H9 (cell line): ENCODE measurements around the gene EXOC2. TPM values are rescaled to one million over a fixed set of nuclear protein-coding genes. Genes with fewer than 3 reads are reported as not detected.

Experiments used
- DNase-seq: peaks from one replicate; pipeline ENCODE4 v3.0.0-alpha.2; 2017
- H2AFZ ChIP-seq: one replicate; pipeline ENCODE4 v1.6.1; 2013; ENCODE audit warnings: mild to moderate bottlenecking, low read length, control low read depth, moderate library complexity
- H2AK5ac ChIP-seq: 2 replicates; pipeline ENCODE4 v1.6.1; 2013; ENCODE audit warnings: low read length, control low read depth, mixed read lengths; ENCODE audit not compliant: insufficient read length
- H2BK120ac ChIP-seq: one replicate; pipeline ENCODE4 v1.6.1; 2013; ENCODE audit warnings: low read depth, mild to moderate bottlenecking, low read length, control low read depth, inconsistent platforms; ENCODE audit not compliant: poor library complexity, severe bottlenecking
- H2BK12ac ChIP-seq: 2 replicates; pipeline ENCODE4 v1.6.1; 2013; ENCODE audit warnings: low read length, control low read depth, mixed read lengths, low read depth; ENCODE audit not compliant: insufficient read length
- H2BK15ac ChIP-seq: 2 replicates; pipeline ENCODE4 v1.6.1; 2013; ENCODE audit warnings: low read depth, low read length, control low read depth
- H2BK20ac ChIP-seq: one replicate; pipeline ENCODE4 v1.6.1; 2013; ENCODE audit warnings: low read depth, mild to moderate bottlenecking, low read length, control low read depth, inconsistent platforms; ENCODE audit not compliant: poor library complexity, severe bottlenecking
- H2BK5ac ChIP-seq: 2 replicates; pipeline ENCODE4 v1.6.1; 2013; ENCODE audit warnings: low read length, control low read depth, mixed read lengths; ENCODE audit not compliant: insufficient read length
- H3K14ac ChIP-seq: 2 replicates; pipeline ENCODE4 v1.6.1; 2013; ENCODE audit warnings: low read length, control low read depth; ENCODE audit not compliant: insufficient read depth
- H3K18ac ChIP-seq: 2 replicates; pipeline ENCODE4 v1.6.1; 2013; ENCODE audit warnings: low read depth, mild to moderate bottlenecking, mixed read lengths, low read length, control low read depth; ENCODE audit not compliant: insufficient read length
- H3K23ac ChIP-seq: 2 replicates; pipeline ENCODE4 v1.6.1; 2013; ENCODE audit warnings: low read length, control low read depth, mixed read lengths, low read depth; ENCODE audit not compliant: insufficient read length
- H3K23me2 ChIP-seq: 2 replicates; pipeline ENCODE4 v1.6.1; 2013; ENCODE audit warnings: low read depth, mild to moderate bottlenecking, mixed read lengths, low read length, control low read depth; ENCODE audit not compliant: insufficient read length, poor library complexity, severe bottlenecking
- H3K27ac ChIP-seq: 2 replicates; pipeline ENCODE4 v1.5.1; 2013; ENCODE audit warnings: low read length, control low read depth, mixed read lengths, low read depth; ENCODE audit not compliant: insufficient read length
- H3K27me3 ChIP-seq: 2 replicates; pipeline ENCODE4 v1.6.1; 2013; ENCODE audit warnings: low read length, control low read depth, inconsistent platforms; ENCODE audit not compliant: insufficient read depth
- H3K4ac ChIP-seq: 2 replicates; pipeline ENCODE4 v1.6.1; 2013; ENCODE audit warnings: low read depth, mild to moderate bottlenecking, control low read depth, inconsistent platforms, low read length, moderate library complexity
- H3K4me1 ChIP-seq: 2 replicates; pipeline ENCODE4 v1.6.1; 2013; ENCODE audit warnings: low read length, control low read depth, inconsistent platforms; ENCODE audit not compliant: insufficient read depth
- H3K4me2 ChIP-seq: 2 replicates; pipeline ENCODE4 v1.6.1; 2013; ENCODE audit warnings: low read length, control low read depth, mixed read lengths; ENCODE audit not compliant: insufficient read length, insufficient read depth
- H3K56ac ChIP-seq: 2 replicates; pipeline ENCODE4 v1.6.1; 2013; ENCODE audit warnings: low read depth, mild to moderate bottlenecking, mixed read lengths, low read length, control low read depth; ENCODE audit not compliant: insufficient read length
- H3K79me1 ChIP-seq: 2 replicates; pipeline ENCODE4 v1.6.1; 2013; ENCODE audit warnings: low read depth, mild to moderate bottlenecking, moderate library complexity, low read length, control low read depth, inconsistent platforms; ENCODE audit not compliant: insufficient read depth, poor library complexity, severe bottlenecking
- H3K79me2 ChIP-seq: 2 replicates; pipeline ENCODE4 v1.6.1; 2013; ENCODE audit warnings: low read length, control low read depth, inconsistent platforms; ENCODE audit not compliant: insufficient read depth
- H3K9ac ChIP-seq: 2 replicates; pipeline ENCODE4 v1.6.1; 2013; ENCODE audit warnings: low read length, control low read depth, mixed read lengths; ENCODE audit not compliant: insufficient read length; ENCODE audit errors: extremely low read depth
- H3K9me3 ChIP-seq: one replicate; pipeline ENCODE4 v1.6.1; 2013; ENCODE audit warnings: low read depth, low read length, inconsistent platforms; ENCODE audit not compliant: control insufficient read depth
- H3T11ph ChIP-seq: one replicate; pipeline ENCODE4 v1.6.1; 2013; ENCODE audit warnings: mild to moderate bottlenecking, low read length, control low read depth, inconsistent platforms
- H4K20me1 ChIP-seq: one replicate; pipeline ENCODE4 v1.6.1; 2013; ENCODE audit not compliant: control insufficient read depth, insufficient read length, insufficient read depth
- H4K5ac ChIP-seq: 2 replicates; pipeline ENCODE4 v1.6.1; 2013; ENCODE audit warnings: low read depth, mild to moderate bottlenecking, mixed read lengths, low read length, control low read depth; ENCODE audit not compliant: insufficient read length
- H4K8ac ChIP-seq: replicated peaks from 2 replicates; pipeline ENCODE4 v1.6.1; 2013; ENCODE audit warnings: low read length, control low read depth, mixed read lengths, low read depth; ENCODE audit not compliant: insufficient read length
- H4K91ac ChIP-seq: 2 replicates; pipeline ENCODE4 v1.6.1; 2013; ENCODE audit warnings: low read depth, mild to moderate bottlenecking, moderate library complexity, mixed read lengths, low read length, control low read depth; ENCODE audit not compliant: insufficient read length
- H3K27ac Mint-ChIP-seq, 3 experiments: 2 replicates in 2 of 3; 3 replicates in 1 of 3; pipeline ENCODE4 v1.8.0; 2020 to 2021; ENCODE audit warnings: mixed read lengths in 3 of 3, mild to moderate bottlenecking in 1 of 3, moderate library complexity in 1 of 3
- H3K27me3 Mint-ChIP-seq: 2 replicates; pipeline ENCODE4 v1.8.0; 2021; ENCODE audit warnings: low read depth, mild to moderate bottlenecking, moderate library complexity, mixed read lengths
- H3K36me3 Mint-ChIP-seq, 3 experiments: 2 replicates in 2 of 3; 3 replicates in 1 of 3; pipeline ENCODE4 v1.8.0; 2020 to 2021; ENCODE audit warnings: low read depth in 3 of 3, mixed read lengths in 3 of 3; ENCODE audit not compliant: insufficient read depth in 1 of 3
- H3K4me1 Mint-ChIP-seq, 2 experiments: 2 replicates each; pipeline ENCODE4 v1.8.0; 2020; ENCODE audit warnings: mixed read lengths in 2 of 2
- H3K4me3 Mint-ChIP-seq, 2 experiments: 2 replicates in 1 of 2; 3 replicates in 1 of 2; pipeline ENCODE4 v1.8.0; 2020 to 2021; ENCODE audit warnings: mild to moderate bottlenecking in 2 of 2, mixed read lengths in 2 of 2, moderate library complexity in 1 of 2
- H3K9me3 Mint-ChIP-seq, 2 experiments: 2 replicates in 1 of 2; 3 replicates in 1 of 2; pipeline ENCODE4 v1.8.0; 2020; ENCODE audit warnings: mild to moderate bottlenecking in 2 of 2, mixed read lengths in 2 of 2, moderate library complexity in 1 of 2
- CTCF ChIP-seq: fragments of 200-600 bp; sonication (generic); conservative IDR thresholded peaks from 3 replicates; pipeline ENCODE4 v1.8.0; 2021; ENCODE audit warnings: antibody characterized with exemption, mild to moderate bottlenecking
- WGBS: extraction: QIAGEN DNeasy Blood & Tissue Kit; methylation state at CpG from one replicate; pipeline ENCODE4 v1.1.7; 2013; ENCODE audit warnings: missing lambda C conversion rate, low lambda C conversion rate, mixed read lengths; ENCODE audit not compliant: insufficient read length; ENCODE audit errors: extremely low coverage; 5-methylcytosine and 5-hydroxymethylcytosine counted together
- total RNA-seq: library from RNA; stranded (reverse); gene quantifications from 2 replicates; pipeline ENCODE4 v1.2.1, GENCODE V29; 2021

The EXOC2 gene
- total RNA-seq, 1 experiment from 2014 or later: 29.9 TPM

GRCh38 chr6:717135-717534 lies 24.2 kb upstream of the EXOC2 start:
- Mint-ChIP-seq H3K9me3 (no peaks in the 10 kb centered on the region; a peak in 2 of 5 replicates), H3K27me3 (peaks cover 4% of the 10 kb centered on the region), H3K27ac (no peak overlapping the region), H3K4me1 (peaks cover 0 to 8% of the 10 kb centered on the region in 2 experiments; a peak in 2 of 4 replicates), H3K4me3 (no peak overlapping the region), H3K36me3 (peaks cover 0 to 6% (median 0%) of the 10 kb centered on the region in 3 experiments; a peak in 1 of 7 replicates)
- Histone ChIP-seq H3K9me3 (no peaks in the 10 kb centered on the region), H4K20me1 (no peaks in the 10 kb centered on the region), H3K79me1 (no peaks in the 10 kb centered on the region), H4K91ac (no peak overlapping the region), H3K23me2 (no peaks in the 10 kb centered on the region), H3K18ac (no peak overlapping the region), H3K4me1 (no peaks in the 10 kb centered on the region), H3K27me3 (no peaks in the 10 kb centered on the region), H2BK15ac (no peak overlapping the region), H2BK5ac (no peak overlapping the region), H3K4me2 (no peak overlapping the region), H2BK120ac (no peak overlapping the region), H2AK5ac (no peak overlapping the region), H2BK20ac (no peak overlapping the region), H3K56ac (no peak overlapping the region), H3K79me2 (no peaks in the 10 kb centered on the region), H3K27ac (no peak overlapping the region), H4K5ac (no peak overlapping the region), H3K14ac (no peak overlapping the region), H3K23ac (no peak overlapping the region), H4K8ac (no peak overlapping the region), H2BK12ac (no peak overlapping the region), H3K4ac (no peak overlapping the region), H3T11ph (no peak overlapping the region), H3K9ac (no peak overlapping the region), H2AFZ (no peak overlapping the region)
- WGBS: no CpG with 5 or more reads among the region's 11 CpGs
- no peak for DNase-seq
- no peak for TF ChIP-seq CTCF
